ENCODE results near the gene PET100. TPM values are rescaled to one million over a fixed set of nuclear protein-coding genes. Genes with fewer than 3 reads are reported as not detected.

Gene PET100
- total and polyA plus RNA-seq, 10 donors: 8.7 to 130 (median 86.8) TPM

DNA sequence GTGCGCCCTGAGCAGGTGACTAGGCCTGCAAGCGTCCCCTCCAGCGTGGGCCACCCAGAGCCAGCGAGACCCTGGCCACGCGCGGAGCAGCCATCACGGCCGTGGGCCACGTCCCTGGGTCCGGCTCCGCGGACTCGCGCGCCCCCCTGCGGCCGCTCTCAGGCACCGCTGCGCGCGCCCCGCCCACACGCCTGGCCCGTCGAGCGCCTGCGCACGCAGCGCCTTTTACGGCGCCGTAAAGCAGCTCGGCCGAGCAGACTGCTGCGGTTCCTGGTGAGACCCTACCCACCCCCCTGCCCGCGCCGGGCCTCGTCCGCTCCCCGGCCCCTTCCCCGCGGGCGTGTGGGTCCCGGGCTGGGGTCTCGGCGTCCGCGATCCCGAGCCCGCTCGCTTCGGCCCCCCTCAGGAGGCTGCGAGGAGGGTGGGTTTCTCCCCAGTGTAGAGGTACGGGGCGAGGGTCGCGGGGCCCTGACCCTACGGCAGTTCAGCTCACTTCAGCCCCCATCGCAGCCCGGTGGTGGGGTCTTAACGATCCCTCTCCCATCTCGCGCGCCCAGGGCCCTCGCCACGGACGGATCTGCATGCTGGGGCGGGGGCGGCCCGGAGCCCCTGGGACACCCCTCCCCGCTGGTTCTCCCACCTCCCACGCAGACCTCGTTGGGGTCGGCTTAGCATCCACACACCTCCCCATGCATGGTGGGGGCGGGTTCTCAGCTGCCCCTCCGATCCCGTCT, 51.2 kb downstream of the PET100 start, which contains the start of gene TRAPPC5:
Gene TRAPPC5 (plus strand): TSS at position 228 of the 734 bp plus-strand sequence. CDS start 1,421 bp downstream, outside the sequence.
- intact Hi-C loops (cut with DNase I; ENCODE audit: low total_unique reads): loop anchor here (5.0 kb wide), 2 partner anchors 113 to 117 kb away; no protein-coding TSS in a partner anchor
- peaks cover 6 to 80% (median 42%) of the 10 kb centered on the region in 6 donors for H3K4me1 ChIP-seq
- peaks cover 0 to 39% (median 29%) of the 10 kb centered on the region in 6 donors for H3K36me3 ChIP-seq
- TF ChIP-seq, protein P1, sequence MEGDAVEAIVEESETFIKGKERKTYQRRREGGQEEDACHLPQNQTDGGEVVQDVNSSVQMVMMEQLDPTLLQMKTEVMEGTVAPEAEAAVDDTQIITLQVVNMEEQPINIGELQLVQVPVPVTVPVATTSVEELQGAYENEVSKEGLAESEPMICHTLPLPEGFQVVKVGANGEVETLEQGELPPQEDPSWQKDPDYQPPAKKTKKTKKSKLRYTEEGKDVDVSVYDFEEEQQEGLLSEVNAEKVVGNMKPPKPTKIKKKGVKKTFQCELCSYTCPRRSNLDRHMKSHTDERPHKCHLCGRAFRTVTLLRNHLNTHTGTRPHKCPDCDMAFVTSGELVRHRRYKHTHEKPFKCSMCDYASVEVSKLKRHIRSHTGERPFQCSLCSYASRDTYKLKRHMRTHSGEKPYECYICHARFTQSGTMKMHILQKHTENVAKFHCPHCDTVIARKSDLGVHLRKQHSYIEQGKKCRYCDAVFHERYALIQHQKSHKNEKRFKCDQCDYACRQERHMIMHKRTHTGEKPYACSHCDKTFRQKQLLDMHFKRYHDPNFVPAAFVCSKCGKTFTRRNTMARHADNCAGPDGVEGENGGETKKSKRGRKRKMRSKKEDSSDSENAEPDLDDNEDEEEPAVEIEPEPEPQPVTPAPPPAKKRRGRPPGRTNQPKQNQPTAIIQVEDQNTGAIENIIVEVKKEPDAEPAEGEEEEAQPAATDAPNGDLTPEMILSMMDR (IDR thresholded peaks at IDR 0.05 in 8 of 11, conservative IDR thresholded peaks at IDR 0.05 in 3 of 11): peak; percentile 37 to 100 (median 100)
- TF ChIP-seq POLR2AphosphoS5 (IDR thresholded peaks at IDR 0.05): peak; percentile 91 to 93 (median 91)
- peak in 2 of 3 donors; percentile 47 to 67 for TF ChIP-seq POLR2A (IDR thresholded peaks at IDR 0.05)
- peak within 1 kb of the TSS; percentile 78 to 100 (median 94) for H3K4me3 ChIP-seq
- WGBS, 5 donors: 0 to 1% (median 0%) methylated on average over 24 to 79 of the region's 79 CpGs
- H3K27me3 ChIP-seq (replicated peaks in 1 of 7): peaks cover 0 to 42% (median 14%) of the 10 kb centered on the region in 7 donors
- H3K27ac ChIP-seq: peak within 1 kb of the TSS; percentile 78 to 98 (median 96)
- DNase-seq: peak; percentile 98
- H3K9me3 ChIP-seq: no peaks in the 10 kb centered on the region

Small RNAs within 50 kb of the gene (microRNA-seq; reads per million reads assigned to microRNA genes)
- gene MIR6792: 0 reads per million in 3 donors

Small RNAs within 50 kb of the gene (small RNA-seq; reads per million reads assigned to genes)
- gene MIR6792: 0 reads per million in 4 donors

Other genes with a start within 250 kb of the PET100 start
- 1 to 10 TPM; 2.3 to 9.6 (median 5.2) TPM for gene PEX11G, start 140.8 kb upstream of the PET100 start, total RNA-seq
- gene PEX11G, start 140.8 kb upstream of the PET100 start, polyA plus RNA-seq: 1 to 10 TPM; 3.4 to 7.8 (median 4.0) TPM
- 10 to 100 TPM; 22.8 to 50.5 (median 43.6) TPM for gene ZNF358, start 113.7 kb upstream of the PET100 start, total RNA-seq
- gene ZNF358, start 113.7 kb upstream of the PET100 start, polyA plus RNA-seq: 10 to 100 TPM; 23.8 to 44.6 (median 30.6) TPM
- 100 to 1,000 TPM in 6 of 7 donors, 10 to 100 TPM in 1; 76.9 to 166 (median 131) TPM for gene MCOLN1, start 107.2 kb upstream of the PET100 start, total RNA-seq
- gene MCOLN1, start 107.2 kb upstream of the PET100 start, polyA plus RNA-seq: 100 to 1,000 TPM in 1 of 3 donors, 10 to 100 TPM in 2; 25.1 to 106 (median 68.5) TPM
- gene PNPLA6, start 94.1 kb upstream of the PET100 start, total RNA-seq: 100 to 1,000 TPM; 125 to 225 (median 151) TPM
- gene PNPLA6, start 94.1 kb upstream of the PET100 start, polyA plus RNA-seq: 100 to 1,000 TPM in 2 of 3 donors, 10 to 100 TPM in 1; 51.0 to 142 (median 130) TPM
- gene CAMSAP3, start 33.9 kb upstream of the PET100 start, total RNA-seq: 1 to 10 TPM in 3 of 7 donors, under 1 TPM in 4; 0.28 to 1.5 (median 0.85) TPM
- gene CAMSAP3, start 33.9 kb upstream of the PET100 start, polyA plus RNA-seq: under 1 TPM; 0.52 to 0.77 (median 0.76) TPM
- 10 to 100 TPM; 37.2 to 52.2 (median 41.4) TPM for gene XAB2, start 248 bp upstream of the PET100 start, total RNA-seq
- gene XAB2, start 248 bp upstream of the PET100 start, polyA plus RNA-seq: 10 to 100 TPM; 31.8 to 49.0 (median 48.3) TPM
- 1 to 10 TPM in 6 of 7 donors, not detected in 1; 1.5 to 2.7 (median 2.0) TPM for gene PCP2, start 3.9 kb downstream of the PET100 start, total RNA-seq
- 1 to 10 TPM; 2.5 to 5.9 (median 3.5) TPM for gene PCP2, start 3.9 kb downstream of the PET100 start, polyA plus RNA-seq
- 100 to 1,000 TPM; 144 to 455 (median 185) TPM for gene STXBP2, start 7.3 kb downstream of the PET100 start, total RNA-seq
- gene STXBP2, start 7.3 kb downstream of the PET100 start, polyA plus RNA-seq: 100 to 1,000 TPM in 1 of 3 donors, 10 to 100 TPM in 2; 58.8 to 198 (median 94.4) TPM
- gene RETN, start 39.3 kb downstream of the PET100 start, total RNA-seq: 10 to 100 TPM in 4 of 7 donors, 1 to 10 TPM in 3; 5.4 to 44.0 (median 12.4) TPM
- gene RETN, start 39.3 kb downstream of the PET100 start, polyA plus RNA-seq: 10 to 100 TPM; 26.0 to 60.6 (median 51.1) TPM
- 10 to 100 TPM; 12.9 to 95.6 (median 28.7) TPM for gene MCEMP1, start 47.3 kb downstream of the PET100 start, total RNA-seq
- 10 to 100 TPM in 2 of 3 donors, 1 to 10 TPM in 1; 3.9 to 23.7 (median 11.7) TPM for gene MCEMP1, start 47.3 kb downstream of the PET100 start, polyA plus RNA-seq
- gene TRAPPC5, start 51.0 kb downstream of the PET100 start, total RNA-seq: 10 to 100 TPM; 47.2 to 88.5 (median 77.4) TPM
- 100 to 1,000 TPM in 2 of 3 donors, 10 to 100 TPM in 1; 94.3 to 159 (median 128) TPM for gene TRAPPC5, start 51.0 kb downstream of the PET100 start, polyA plus RNA-seq
- 100 to 1,000 TPM in 1 of 7 donors, 10 to 100 TPM in 6; 26.4 to 121 (median 47.0) TPM for gene FCER2, start 72.3 kb downstream of the PET100 start, total RNA-seq
- gene FCER2, start 72.3 kb downstream of the PET100 start, polyA plus RNA-seq: 100 to 1,000 TPM in 2 of 3 donors, 10 to 100 TPM in 1; 48.0 to 108 (median 105) TPM
- 1 to 10 TPM in 3 of 7 donors, under 1 TPM in 3, not detected in 1; 0.34 to 4.0 (median 0.88) TPM for gene CLEC4G, start 102.3 kb downstream of the PET100 start, total RNA-seq
- 1 to 10 TPM in 2 of 3 donors, under 1 TPM in 1; 0.50 to 1.3 (median 1.0) TPM for gene CLEC4G, start 102.3 kb downstream of the PET100 start, polyA plus RNA-seq
- 10 to 100 TPM in 2 of 7 donors, 1 to 10 TPM in 5; 1.1 to 22.2 (median 2.2) TPM for gene CD209, start 117.7 kb downstream of the PET100 start, total RNA-seq
- gene CD209, start 117.7 kb downstream of the PET100 start, polyA plus RNA-seq: under 1 TPM; 0.42 to 0.56 (median 0.46) TPM
- 1 to 10 TPM in 1 of 7 donors, under 1 TPM in 1, not detected in 5; 0.89 to 3.3 TPM for gene CLEC4M, start 133.4 kb downstream of the PET100 start, total RNA-seq
- under 1 TPM in 2 of 3 donors, not detected in 1; 0.12 to 0.26 TPM for gene CLEC4M, start 133.4 kb downstream of the PET100 start, polyA plus RNA-seq
- 10 to 100 TPM in 5 of 7 donors, 1 to 10 TPM in 2; 8.6 to 22.8 (median 13.8) TPM for gene EVI5L, start 200.4 kb downstream of the PET100 start, total RNA-seq
- gene EVI5L, start 200.4 kb downstream of the PET100 start, polyA plus RNA-seq: 1 to 10 TPM; 3.7 to 9.3 (median 3.7) TPM
- under 1 TPM in 4 of 7 donors, not detected in 3; 0.09 to 0.43 (median 0.21) TPM for gene PRR36, start 244.6 kb downstream of the PET100 start, total RNA-seq
- under 1 TPM; 0.02 to 0.06 (median 0.06) TPM for gene PRR36, start 244.6 kb downstream of the PET100 start, polyA plus RNA-seq

Measured in spleen (tissue), 11 donors.